HepG2 (cell line): ENCODE results near the gene SLC9B2. TPM values are rescaled to one million over a fixed set of nuclear protein-coding genes. Genes with fewer than 3 reads are reported as not detected.
A peak's percentile ranks its signal among the peaks of the same experiment; 100 is the strongest.

Experiments
- BCL3 ChIP-seq: sonication (generic); formaldehyde crosslinking; IDR thresholded peaks from 2 replicates; pipeline ENCODE4 v1.5.1; 2020; ENCODE audit warnings: mild to moderate bottlenecking, missing genetic modification reagents, moderate library complexity
- BORCS8-MEF2B ChIP-seq: sonication (generic); formaldehyde crosslinking; IDR thresholded peaks from 2 replicates; pipeline ENCODE4 v1.8.0; 2022; ENCODE audit warnings: mild to moderate bottlenecking, missing genetic modification reagents
- CENPT ChIP-seq: sonication (generic); formaldehyde crosslinking; IDR thresholded peaks from 2 replicates; pipeline ENCODE4 v1.8.0; 2022; ENCODE audit warnings: low read depth, mild to moderate bottlenecking, moderate library complexity, missing genetic modification reagents
- GFI1 ChIP-seq: sonication (generic); formaldehyde crosslinking; IDR thresholded peaks from 2 replicates; pipeline ENCODE4 v1.5.0; 2020; ENCODE audit warnings: missing genetic modification reagents, mild to moderate bottlenecking, borderline replicate concordance
- GRHL1 ChIP-seq: sonication (generic); formaldehyde crosslinking; conservative IDR thresholded peaks from 2 replicates; pipeline ENCODE4 v1.8.0; 2022; ENCODE audit warnings: missing genetic modification reagents
- HDAC1 ChIP-seq: sonication (generic); formaldehyde crosslinking; IDR thresholded peaks from 2 replicates; pipeline ENCODE4 v1.5.1; 2020; ENCODE audit warnings: mild to moderate bottlenecking, missing genetic modification reagents
- IKZF4 ChIP-seq: sonication (generic); formaldehyde crosslinking; IDR thresholded peaks from 2 replicates; pipeline ENCODE4 v1.5.1; 2020; ENCODE audit warnings: borderline replicate concordance, mild to moderate bottlenecking, low read depth, missing genetic modification reagents; ENCODE audit errors: not compliant biosample characterization
- JARID2 ChIP-seq: sonication (generic); formaldehyde crosslinking; IDR thresholded peaks from 2 replicates; pipeline ENCODE4 v1.8.1; 2023; ENCODE audit warnings: missing genetic modification reagents, inconsistent platforms; ENCODE audit not compliant: insufficient replicate concordance
- NCOA1 ChIP-seq: sonication (generic); formaldehyde crosslinking; IDR thresholded peaks from 2 replicates; pipeline ENCODE4 v1.9.0; 2021; ENCODE audit warnings: missing genetic modification reagents
- PHF5A ChIP-seq: IDR thresholded peaks from one replicate; pipeline ENCODE4 v1.6.1; 2018; ENCODE audit warnings: low read depth, missing genetic modification reagents; ENCODE audit not compliant: unreplicated experiment
- PITX1 ChIP-seq: sonication (generic); formaldehyde crosslinking; IDR thresholded peaks from 2 replicates; pipeline ENCODE4 v1.5.1; 2020; ENCODE audit warnings: mild to moderate bottlenecking, missing genetic modification reagents
- RFXANK ChIP-seq: IDR thresholded peaks from 2 replicates; pipeline ENCODE4 v1.6.1; 2016
- SNRNP70 ChIP-seq: fragments of 200-400 bp; formaldehyde crosslinking; IDR thresholded peaks from 2 replicates; pipeline ENCODE4 v1.6.1; 2017; ENCODE audit warnings: mild to moderate bottlenecking, low read depth, low read length, moderate library complexity
- TGIF2 ChIP-seq: IDR thresholded peaks from 2 replicates; pipeline ENCODE4 v1.6.1; 2016; ENCODE audit warnings: control low read depth, missing compliant biosample characterization
- ZBTB38 ChIP-seq: sonication (generic); formaldehyde crosslinking; IDR thresholded peaks from 2 replicates; pipeline ENCODE4 v1.5.1; 2020; ENCODE audit warnings: mild to moderate bottlenecking, missing genetic modification reagents
- ZNF230 ChIP-seq: sonication (generic); formaldehyde crosslinking; IDR thresholded peaks from 2 replicates; pipeline ENCODE4 v1.4.0; 2020; ENCODE audit warnings: mild to moderate bottlenecking, missing genetic modification reagents
- ZNF597 ChIP-seq: sonication (generic); formaldehyde crosslinking; IDR thresholded peaks from 2 replicates; pipeline ENCODE4 v1.5.0; 2020; ENCODE audit warnings: missing genetic modification reagents
- polyA plus RNA-seq, 8 experiments: library from polyadenylated mRNA; depleted of rRNA in 3 of 8; stranded (reverse) in 7 of 8; unstranded in 1 of 8; fragments of >200 nt; fragmentation: Illumina TruSeq in 4 of 8; extraction: Trizol in 4 of 8; gene quantifications; 2 replicates each; pipeline versions ENCODE4 v1.2.1 to v1.2.3, GENCODE V29; 2011 to 2016; ENCODE audit warnings: low read depth in 4 of 8, missing spikeins in 1 of 8, mixed read lengths in 1 of 8; ENCODE audit not compliant: insufficient read depth in 1 of 8
- total RNA-seq, 5 experiments: library from RNA; depleted of rRNA; stranded (reverse); fragments of >200 nt; fragmentation: Illumina TruSeq; extraction: Trizol; gene quantifications; 2 replicates each; pipeline ENCODE4 v1.2.3, GENCODE V29; 2016; ENCODE audit warnings: low read depth in 1 of 5
- TF ChIP-seq, protein P1 (sequence below): sonication (generic); formaldehyde crosslinking; IDR thresholded peaks from 2 replicates; pipeline ENCODE4 v1.5.0; 2020; ENCODE audit warnings: mild to moderate bottlenecking, missing genetic modification reagents

Gene SLC9B2
- total and polyA plus RNA-seq, 2 of the 13 experiments (the other 11 are each of a cell fraction or from before 2014, with no cell fraction given): 23.5 to 38.5 TPM

GRCh38 chr4:103019308-103020124 lies 57.0 kb downstream of the SLC9B2 start, which contains the start of gene SLC9B1 (continued):
- TF ChIP-seq, protein P1, sequence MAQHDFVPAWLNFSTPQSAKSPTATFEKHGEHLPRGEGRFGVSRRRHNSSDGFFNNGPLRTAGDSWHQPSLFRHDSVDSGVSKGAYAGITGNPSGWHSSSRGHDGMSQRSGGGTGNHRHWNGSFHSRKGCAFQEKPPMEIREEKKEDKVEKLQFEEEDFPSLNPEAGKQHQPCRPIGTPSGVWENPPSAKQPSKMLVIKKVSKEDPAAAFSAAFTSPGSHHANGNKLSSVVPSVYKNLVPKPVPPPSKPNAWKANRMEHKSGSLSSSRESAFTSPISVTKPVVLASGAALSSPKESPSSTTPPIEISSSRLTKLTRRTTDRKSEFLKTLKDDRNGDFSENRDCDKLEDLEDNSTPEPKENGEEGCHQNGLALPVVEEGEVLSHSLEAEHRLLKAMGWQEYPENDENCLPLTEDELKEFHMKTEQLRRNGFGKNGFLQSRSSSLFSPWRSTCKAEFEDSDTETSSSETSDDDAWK (CRISPR knock-in tag): no peak
- TF ChIP-seq ZBTB38 (CRISPR knock-in tag): peak; percentile 48; the same call in 1 of the 2 replicates
- TF ChIP-seq PITX1: peak; percentile 83
- TF ChIP-seq BCL3 (CRISPR knock-in tag): peak; percentile 65; the same call in 1 of the 2 replicates
- peak; percentile 31; the same call in 1 of the 2 replicates for TF ChIP-seq GFI1 (CRISPR knock-in tag)
- no peak for TF ChIP-seq SNRNP70
- TF ChIP-seq HDAC1 (CRISPR knock-in tag): peak; percentile 60
- no peak for TF ChIP-seq ZNF597 (CRISPR knock-in tag)
- peak; percentile 85 for TF ChIP-seq BORCS8-MEF2B (CRISPR knock-in tag)
- TF ChIP-seq CENPT: no peak; the same call in 1 of the 2 replicates
- peak; percentile 30 for TF ChIP-seq PHF5A (CRISPR knock-in tag)
- peak; percentile 79 for TF ChIP-seq TGIF2
- 0 out of 2 replicates have a peak, but pooled peaks have one; percentile 54 for TF ChIP-seq RFXANK (CRISPR knock-in tag)
- TF ChIP-seq NCOA1 (CRISPR knock-in tag): 0 out of 2 replicates have a peak, but pooled peaks have one; percentile 37
- TF ChIP-seq JARID2 (CRISPR knock-in tag): no peak
- TF ChIP-seq ZNF230 (CRISPR knock-in tag): peak; percentile 87
- TF ChIP-seq GRHL1: no peak
- no peak for TF ChIP-seq IKZF4 (CRISPR knock-in tag)
